HepG2 (cell line): ENCODE data around the gene GPRC5D. TPM values are rescaled to one million over a fixed set of nuclear protein-coding genes. Genes with fewer than 3 reads are reported as not detected.

Experiments used
- CCDC6 ChIP-seq: sonication (generic); formaldehyde crosslinking; IDR thresholded peaks from 2 replicates; pipeline ENCODE4 v1.8.1; 2022; ENCODE audit warnings: mild to moderate bottlenecking, missing genetic modification reagents, moderate library complexity
- GABPB1 ChIP-seq: IDR thresholded peaks from 2 replicates; pipeline ENCODE4 v1.6.1; 2016; ENCODE audit warnings: mild to moderate bottlenecking, missing genetic modification reagents, moderate library complexity, missing compliant biosample characterization
- polyA plus RNA-seq, 8 experiments: library from polyadenylated mRNA; depleted of rRNA in 3 of 8; stranded (reverse) in 7 of 8; unstranded in 1 of 8; fragments of >200 nt; fragmentation: Illumina TruSeq in 4 of 8; extraction: Trizol in 4 of 8; gene quantifications; 2 replicates each; pipeline versions ENCODE4 v1.2.1 to v1.2.3, GENCODE V29; 2011 to 2016; ENCODE audit warnings: low read depth in 4 of 8, missing spikeins in 1 of 8, mixed read lengths in 1 of 8; ENCODE audit not compliant: insufficient read depth in 1 of 8
- total RNA-seq, 5 experiments: library from RNA; depleted of rRNA; stranded (reverse); fragments of >200 nt; fragmentation: Illumina TruSeq; extraction: Trizol; gene quantifications; 2 replicates each; pipeline ENCODE4 v1.2.3, GENCODE V29; 2016; ENCODE audit warnings: low read depth in 1 of 5
- TF ChIP-seq, protein P1 (sequence below): IDR thresholded peaks from 2 replicates; pipeline ENCODE4 v1.6.1; 2016; ENCODE audit warnings: missing biosample characterization, missing genetic modification reagents, low read depth
- TF ChIP-seq, protein P2 (sequence below): sonication (generic); formaldehyde crosslinking; IDR thresholded peaks from 2 replicates; pipeline ENCODE4 v1.4.0; 2020; ENCODE audit warnings: low read depth, missing genetic modification reagents
- TF ChIP-seq, protein P3 (sequence below): conservative IDR thresholded peaks from 2 replicates; pipeline ENCODE4 v1.6.1; 2018; ENCODE audit warnings: missing genetic modification reagents
- TF ChIP-seq, protein P4 (sequence below): sonication (generic); formaldehyde crosslinking; IDR thresholded peaks from 2 replicates; pipeline ENCODE4 v1.4.0; 2020; ENCODE audit warnings: missing genetic modification reagents
- TF ChIP-seq, protein P5 (sequence below): sonication (generic); formaldehyde crosslinking; IDR thresholded peaks from 2 replicates; pipeline ENCODE4 v1.4.0; 2020; ENCODE audit warnings: mild to moderate bottlenecking, missing genetic modification reagents

GPRC5D gene
- total and polyA plus RNA-seq, 2 of the 13 experiments (the other 11 are each of a cell fraction or from before 2014, with no cell fraction given) = not detected

DNA sequence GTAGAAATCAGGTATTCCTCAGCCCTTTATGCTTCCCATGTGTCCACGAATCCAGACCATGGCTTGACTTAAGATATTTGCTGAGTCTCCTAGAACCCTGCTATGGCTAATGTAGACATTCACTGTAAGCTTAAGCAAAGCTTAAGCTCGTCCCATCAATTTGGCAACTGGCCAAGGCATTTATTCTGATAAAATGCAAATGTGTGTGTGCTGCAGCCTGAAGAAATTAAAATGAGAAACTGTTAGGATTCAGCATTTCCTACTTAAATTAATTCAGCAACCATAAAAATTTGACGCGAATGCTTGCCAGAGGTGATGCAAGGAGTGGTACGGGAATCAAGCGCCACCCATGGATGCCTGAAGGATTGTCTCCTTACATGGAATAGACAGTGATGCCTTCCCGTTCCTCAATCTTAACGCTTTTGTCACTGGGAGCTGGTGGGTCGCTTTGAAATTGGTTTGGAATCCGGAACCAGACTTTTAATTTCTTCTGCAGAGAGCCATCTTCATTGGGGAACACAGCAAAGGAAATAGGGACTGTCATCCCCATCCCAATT is 34.9 kb upstream of the GPRC5D start (continued):
- TF ChIP-seq, protein P1, sequence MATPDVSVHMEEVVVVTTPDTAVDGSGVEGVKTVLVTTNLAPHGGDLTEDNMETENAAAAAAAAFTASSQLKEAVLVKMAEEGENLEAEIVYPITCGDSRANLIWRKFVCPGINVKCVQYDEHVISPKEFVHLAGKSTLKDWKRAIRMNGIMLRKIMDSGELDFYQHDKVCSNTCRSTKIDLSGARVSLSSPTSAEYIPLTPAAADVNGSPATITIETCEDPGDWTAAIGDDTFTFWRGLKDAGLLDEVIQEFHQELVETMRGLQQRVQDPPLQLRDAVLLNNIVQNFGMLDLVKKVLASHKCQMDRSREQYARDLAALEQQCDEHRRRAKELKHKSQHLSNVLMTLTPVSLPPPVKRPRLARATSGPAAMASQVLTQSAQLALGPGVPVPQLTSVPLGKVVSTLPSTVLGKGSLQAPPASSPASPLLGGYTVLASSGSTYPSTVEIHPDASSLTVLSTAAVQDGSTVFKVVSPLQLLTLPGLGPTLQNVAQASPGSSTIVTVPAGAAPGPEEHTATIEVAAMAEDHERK = no peak
- TF ChIP-seq, protein P2, sequence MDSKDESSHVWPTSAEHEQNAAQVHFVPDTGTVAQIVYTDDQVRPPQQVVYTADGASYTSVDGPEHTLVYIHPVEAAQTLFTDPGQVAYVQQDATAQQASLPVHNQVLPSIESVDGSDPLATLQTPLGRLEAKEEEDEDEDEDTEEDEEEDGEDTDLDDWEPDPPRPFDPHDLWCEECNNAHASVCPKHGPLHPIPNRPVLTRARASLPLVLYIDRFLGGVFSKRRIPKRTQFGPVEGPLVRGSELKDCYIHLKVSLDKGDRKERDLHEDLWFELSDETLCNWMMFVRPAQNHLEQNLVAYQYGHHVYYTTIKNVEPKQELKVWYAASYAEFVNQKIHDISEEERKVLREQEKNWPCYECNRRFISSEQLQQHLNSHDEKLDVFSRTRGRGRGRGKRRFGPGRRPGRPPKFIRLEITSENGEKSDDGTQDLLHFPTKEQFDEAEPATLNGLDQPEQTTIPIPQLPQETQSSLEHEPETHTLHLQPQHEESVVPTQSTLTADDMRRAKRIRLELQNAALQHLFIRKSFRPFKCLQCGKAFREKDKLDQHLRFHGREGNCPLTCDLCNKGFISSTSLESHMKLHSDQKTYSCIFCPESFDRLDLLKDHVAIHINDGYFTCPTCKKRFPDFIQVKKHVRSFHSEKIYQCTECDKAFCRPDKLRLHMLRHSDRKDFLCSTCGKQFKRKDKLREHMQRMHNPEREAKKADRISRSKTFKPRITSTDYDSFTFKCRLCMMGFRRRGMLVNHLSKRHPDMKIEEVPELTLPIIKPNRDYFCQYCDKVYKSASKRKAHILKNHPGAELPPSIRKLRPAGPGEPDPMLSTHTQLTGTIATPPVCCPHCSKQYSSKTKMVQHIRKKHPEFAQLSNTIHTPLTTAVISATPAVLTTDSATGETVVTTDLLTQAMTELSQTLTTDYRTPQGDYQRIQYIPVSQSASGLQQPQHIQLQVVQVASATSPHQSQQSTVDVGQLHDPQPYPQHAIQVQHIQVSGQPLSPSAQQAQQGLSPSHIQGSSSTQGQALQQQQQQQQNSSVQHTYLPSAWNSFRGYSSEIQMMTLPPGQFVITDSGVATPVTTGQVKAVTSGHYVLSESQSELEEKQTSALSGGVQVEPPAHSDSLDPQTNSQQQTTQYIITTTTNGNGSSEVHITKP = no peak
- TF ChIP-seq, protein P3, sequence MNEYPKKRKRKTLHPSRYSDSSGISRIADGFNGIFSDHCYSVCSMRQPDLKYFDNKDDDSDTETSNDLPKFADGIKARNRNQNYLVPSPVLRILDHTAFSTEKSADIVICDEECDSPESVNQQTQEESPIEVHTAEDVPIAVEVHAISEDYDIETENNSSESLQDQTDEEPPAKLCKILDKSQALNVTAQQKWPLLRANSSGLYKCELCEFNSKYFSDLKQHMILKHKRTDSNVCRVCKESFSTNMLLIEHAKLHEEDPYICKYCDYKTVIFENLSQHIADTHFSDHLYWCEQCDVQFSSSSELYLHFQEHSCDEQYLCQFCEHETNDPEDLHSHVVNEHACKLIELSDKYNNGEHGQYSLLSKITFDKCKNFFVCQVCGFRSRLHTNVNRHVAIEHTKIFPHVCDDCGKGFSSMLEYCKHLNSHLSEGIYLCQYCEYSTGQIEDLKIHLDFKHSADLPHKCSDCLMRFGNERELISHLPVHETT (CRISPR knock-in tag) = no peak
- no peak for TF ChIP-seq CCDC6
- TF ChIP-seq GABPB1 (CRISPR knock-in tag) = no peak
- TF ChIP-seq, protein P4, sequence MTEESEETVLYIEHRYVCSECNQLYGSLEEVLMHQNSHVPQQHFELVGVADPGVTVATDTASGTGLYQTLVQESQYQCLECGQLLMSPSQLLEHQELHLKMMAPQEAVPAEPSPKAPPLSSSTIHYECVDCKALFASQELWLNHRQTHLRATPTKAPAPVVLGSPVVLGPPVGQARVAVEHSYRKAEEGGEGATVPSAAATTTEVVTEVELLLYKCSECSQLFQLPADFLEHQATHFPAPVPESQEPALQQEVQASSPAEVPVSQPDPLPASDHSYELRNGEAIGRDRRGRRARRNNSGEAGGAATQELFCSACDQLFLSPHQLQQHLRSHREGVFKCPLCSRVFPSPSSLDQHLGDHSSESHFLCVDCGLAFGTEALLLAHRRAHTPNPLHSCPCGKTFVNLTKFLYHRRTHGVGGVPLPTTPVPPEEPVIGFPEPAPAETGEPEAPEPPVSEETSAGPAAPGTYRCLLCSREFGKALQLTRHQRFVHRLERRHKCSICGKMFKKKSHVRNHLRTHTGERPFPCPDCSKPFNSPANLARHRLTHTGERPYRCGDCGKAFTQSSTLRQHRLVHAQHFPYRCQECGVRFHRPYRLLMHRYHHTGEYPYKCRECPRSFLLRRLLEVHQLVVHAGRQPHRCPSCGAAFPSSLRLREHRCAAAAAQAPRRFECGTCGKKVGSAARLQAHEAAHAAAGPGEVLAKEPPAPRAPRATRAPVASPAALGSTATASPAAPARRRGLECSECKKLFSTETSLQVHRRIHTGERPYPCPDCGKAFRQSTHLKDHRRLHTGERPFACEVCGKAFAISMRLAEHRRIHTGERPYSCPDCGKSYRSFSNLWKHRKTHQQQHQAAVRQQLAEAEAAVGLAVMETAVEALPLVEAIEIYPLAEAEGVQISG (CRISPR knock-in tag) = no peak
- TF ChIP-seq, protein P5, sequence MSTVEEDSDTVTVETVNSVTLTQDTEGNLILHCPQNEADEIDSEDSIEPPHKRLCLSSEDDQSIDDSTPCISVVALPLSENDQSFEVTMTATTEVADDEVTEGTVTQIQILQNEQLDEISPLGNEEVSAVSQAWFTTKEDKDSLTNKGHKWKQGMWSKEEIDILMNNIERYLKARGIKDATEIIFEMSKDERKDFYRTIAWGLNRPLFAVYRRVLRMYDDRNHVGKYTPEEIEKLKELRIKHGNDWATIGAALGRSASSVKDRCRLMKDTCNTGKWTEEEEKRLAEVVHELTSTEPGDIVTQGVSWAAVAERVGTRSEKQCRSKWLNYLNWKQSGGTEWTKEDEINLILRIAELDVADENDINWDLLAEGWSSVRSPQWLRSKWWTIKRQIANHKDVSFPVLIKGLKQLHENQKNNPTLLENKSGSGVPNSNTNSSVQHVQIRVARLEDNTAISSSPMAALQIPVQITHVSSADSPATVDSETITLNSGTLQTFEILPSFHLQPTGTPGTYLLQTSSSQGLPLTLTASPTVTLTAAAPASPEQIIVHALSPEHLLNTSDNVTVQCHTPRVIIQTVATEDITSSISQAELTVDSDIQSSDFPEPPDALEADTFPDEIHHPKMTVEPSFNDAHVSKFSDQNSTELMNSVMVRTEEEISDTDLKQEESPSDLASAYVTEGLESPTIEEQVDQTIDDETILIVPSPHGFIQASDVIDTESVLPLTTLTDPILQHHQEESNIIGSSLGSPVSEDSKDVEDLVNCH (CRISPR knock-in tag) = no peak
